ENCODE data around the gene SZRD1.

DNA sequence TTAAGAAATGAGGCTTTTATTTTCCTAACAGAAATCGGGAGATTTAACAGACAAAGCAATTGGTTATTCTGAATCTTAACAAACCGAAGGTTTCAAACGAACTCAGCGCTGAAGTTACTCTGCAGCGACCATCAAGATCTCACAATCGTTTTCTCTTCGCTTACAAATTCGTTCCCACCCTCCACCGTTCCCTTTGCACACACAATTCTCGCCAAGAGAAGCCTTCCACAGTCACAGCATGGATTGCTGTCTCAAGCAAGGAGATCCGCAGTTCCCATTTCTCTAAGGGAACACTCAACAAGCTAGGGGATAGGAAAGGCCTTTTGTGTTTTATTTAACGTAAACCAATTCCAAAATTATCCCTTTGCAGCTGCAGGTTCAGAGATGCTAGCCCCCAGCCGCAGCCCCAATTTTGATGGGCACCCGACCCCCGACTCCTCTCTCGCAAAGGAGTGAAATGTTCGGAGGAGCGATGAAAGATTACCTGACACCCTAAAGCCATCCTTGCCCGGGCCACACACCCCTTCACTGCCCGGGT lies 15.5 kb upstream of the SZRD1 start:
- TF ChIP-seq, protein P1, sequence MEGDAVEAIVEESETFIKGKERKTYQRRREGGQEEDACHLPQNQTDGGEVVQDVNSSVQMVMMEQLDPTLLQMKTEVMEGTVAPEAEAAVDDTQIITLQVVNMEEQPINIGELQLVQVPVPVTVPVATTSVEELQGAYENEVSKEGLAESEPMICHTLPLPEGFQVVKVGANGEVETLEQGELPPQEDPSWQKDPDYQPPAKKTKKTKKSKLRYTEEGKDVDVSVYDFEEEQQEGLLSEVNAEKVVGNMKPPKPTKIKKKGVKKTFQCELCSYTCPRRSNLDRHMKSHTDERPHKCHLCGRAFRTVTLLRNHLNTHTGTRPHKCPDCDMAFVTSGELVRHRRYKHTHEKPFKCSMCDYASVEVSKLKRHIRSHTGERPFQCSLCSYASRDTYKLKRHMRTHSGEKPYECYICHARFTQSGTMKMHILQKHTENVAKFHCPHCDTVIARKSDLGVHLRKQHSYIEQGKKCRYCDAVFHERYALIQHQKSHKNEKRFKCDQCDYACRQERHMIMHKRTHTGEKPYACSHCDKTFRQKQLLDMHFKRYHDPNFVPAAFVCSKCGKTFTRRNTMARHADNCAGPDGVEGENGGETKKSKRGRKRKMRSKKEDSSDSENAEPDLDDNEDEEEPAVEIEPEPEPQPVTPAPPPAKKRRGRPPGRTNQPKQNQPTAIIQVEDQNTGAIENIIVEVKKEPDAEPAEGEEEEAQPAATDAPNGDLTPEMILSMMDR (IDR thresholded peaks at IDR 0.05): no peak
- no peak for TF ChIP-seq POLR2A (IDR thresholded peaks at IDR 0.05)

All from gastroesophageal sphincter (tissue), 3 donors.